DND-41 (cell line): Measurements from ENCODE around the gene TINAG.

Source experiments
- EZH2 ChIP-seq: IDR thresholded peaks from 3 replicates; pipeline ENCODE4 v1.6.1; 2012; ENCODE audit warnings: borderline replicate concordance, low read depth, mild to moderate bottlenecking, moderate library complexity, low read length, inconsistent platforms; ENCODE audit not compliant: severe bottlenecking
- TF ChIP-seq, protein P1 (sequence below): IDR thresholded peaks from 2 replicates; pipeline ENCODE4 v1.5.1; 2012; ENCODE audit warnings: borderline replicate concordance, low read length, moderate library complexity, mild to moderate bottlenecking; ENCODE audit not compliant: poor library complexity, severe bottlenecking; ENCODE audit errors: extremely low read depth

DNA sequence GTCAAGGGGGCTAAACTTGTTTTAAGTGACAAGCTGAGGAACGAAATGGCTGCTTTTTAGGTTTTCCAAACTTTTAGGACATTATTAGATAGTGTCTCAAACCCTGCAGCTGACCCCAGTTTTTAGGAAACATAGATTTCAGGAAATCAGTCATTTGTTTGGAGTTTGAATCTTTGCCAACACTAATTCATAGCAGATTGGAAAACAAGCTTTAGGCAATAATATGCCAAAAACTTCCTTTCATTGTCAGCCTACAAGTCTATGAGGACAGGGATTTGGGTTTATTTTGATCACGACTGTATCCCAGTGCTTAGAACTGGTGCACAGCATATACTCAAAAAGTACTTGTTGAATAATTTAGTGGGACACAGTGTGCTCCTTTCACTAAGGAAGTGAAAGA lies 123.2 kb downstream of the TINAG start:
- TF ChIP-seq, protein P1, sequence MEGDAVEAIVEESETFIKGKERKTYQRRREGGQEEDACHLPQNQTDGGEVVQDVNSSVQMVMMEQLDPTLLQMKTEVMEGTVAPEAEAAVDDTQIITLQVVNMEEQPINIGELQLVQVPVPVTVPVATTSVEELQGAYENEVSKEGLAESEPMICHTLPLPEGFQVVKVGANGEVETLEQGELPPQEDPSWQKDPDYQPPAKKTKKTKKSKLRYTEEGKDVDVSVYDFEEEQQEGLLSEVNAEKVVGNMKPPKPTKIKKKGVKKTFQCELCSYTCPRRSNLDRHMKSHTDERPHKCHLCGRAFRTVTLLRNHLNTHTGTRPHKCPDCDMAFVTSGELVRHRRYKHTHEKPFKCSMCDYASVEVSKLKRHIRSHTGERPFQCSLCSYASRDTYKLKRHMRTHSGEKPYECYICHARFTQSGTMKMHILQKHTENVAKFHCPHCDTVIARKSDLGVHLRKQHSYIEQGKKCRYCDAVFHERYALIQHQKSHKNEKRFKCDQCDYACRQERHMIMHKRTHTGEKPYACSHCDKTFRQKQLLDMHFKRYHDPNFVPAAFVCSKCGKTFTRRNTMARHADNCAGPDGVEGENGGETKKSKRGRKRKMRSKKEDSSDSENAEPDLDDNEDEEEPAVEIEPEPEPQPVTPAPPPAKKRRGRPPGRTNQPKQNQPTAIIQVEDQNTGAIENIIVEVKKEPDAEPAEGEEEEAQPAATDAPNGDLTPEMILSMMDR = no peak
- TF ChIP-seq EZH2 = no peak
